ENCODE measurements around the gene POLR1H.

The POLR1H gene

GRCh38 chr6:30096829-30097228 is 35.8 kb downstream of the POLR1H start:
- no peak for DNase-seq (ENCODE audit: low spot score)

GRCh38 chr6:30097902-30098768 is 37.1 kb downstream of the POLR1H start:
- no peak for DNase-seq (ENCODE audit: low spot score)

GRCh38 chr6:30100154-30100553 is 39.1 kb downstream of the POLR1H start:
- no peak for DNase-seq (ENCODE audit: low spot score)

GRCh38 chr6:30100585-30101443 is 39.7 kb downstream of the POLR1H start:
- peak; percentile 56 for DNase-seq (ENCODE audit: low spot score)

GRCh38 chr6:30101444-30102413 is 40.7 kb downstream of the POLR1H start:
- DNase-seq (ENCODE audit: low spot score), result peak; percentile 88

- no peak for DNase-seq (ENCODE audit: low spot score)
Measured at GRCh38 chr6:30102414-30102969, 41.4 kb downstream of the POLR1H start.

- peak; percentile 87 for DNase-seq (ENCODE audit: low spot score)
Measured at GRCh38 chr6:30102970-30103871, 42.2 kb downstream of the POLR1H start.

GRCh38 chr6:30103872-30104179 is 42.8 kb downstream of the POLR1H start:
- DNase-seq (ENCODE audit: low spot score), result no peak

GRCh38 chr6:30104661-30105060 is 43.6 kb downstream of the POLR1H start:
- no peak for DNase-seq (ENCODE audit: low spot score)

- DNase-seq (ENCODE audit: low spot score), result no peak
Measured at GRCh38 chr6:30111266-30111856, 50.3 kb downstream of the POLR1H start.

GRCh38 chr6:30112402-30112994 is 51.4 kb downstream of the POLR1H start:
- DNase-seq (ENCODE audit: low spot score), result no peak

GRCh38 chr6:30113003-30113759 is 52.1 kb downstream of the POLR1H start, which contains the start of gene TRIM31:
Gene TRIM31, minus strand, starts transcription at chr6:30113090. Its CDS starts 285 bp downstream, at chr6:30112805.
- DNase-seq (ENCODE audit: low spot score), result no peak

- DNase-seq (ENCODE audit: low spot score), result no peak
Measured at GRCh38 chr6:30113841-30114240, 52.8 kb downstream of the POLR1H start.
